HepG2 (cell line): ENCODE results near the gene SEC14L1. TPM values are rescaled to one million over a fixed set of nuclear protein-coding genes. Genes with fewer than 3 reads are reported as not detected.

Source experiments
- ATAC-seq: fragments of 200-7000 bp; cut with Tn5 transposase; 3 replicates; pipeline ENCODE4 v1.9.1; 2020; ENCODE audit warnings: mild to moderate bottlenecking, moderate library complexity
- BruUV-seq: library from RNA; stranded (reverse); fragments of 400-500 nt; replicated peaks from 2 replicates; lab custom pipeline; 2021; lab: Mats Ljungman, UMichigan
- CTCF ChIA-PET: fragments of 300-600 bp; formaldehyde crosslinking; extraction: SDS; loops from one replicate; lab custom pipeline; 2021; ENCODE audit warnings: low total read pairs, inconsistent platforms, low intra/inter-chr PET ratio; lab: Yijun Ruan, JAX
- POLR2A ChIA-PET: fragments of 350-600 bp; sonication (Branson Sonifier 250); formaldehyde crosslinking; loops from one replicate; lab custom pipeline; 2020; ENCODE audit warnings: antibody characterized with exemption, inconsistent platforms; lab: Yijun Ruan, JAX
- DNase-seq: peaks from one replicate; pipeline ENCODE4 v3.0.0-alpha.2; 2015; ENCODE audit warnings: low spot score
- FAIRE-seq: peaks from 3 replicates; lab custom pipeline; 2011; peaks lifted over from hg19 to GRCh38; lab: Jason Lieb, UNC
- H2AFZ ChIP-seq: one replicate; pipeline ENCODE4 v1.6.1; 2011; ENCODE audit warnings: low read length, inconsistent platforms
- H3K27ac ChIP-seq: fragments of 300-600 bp; 3 replicates; pipeline ENCODE4 v1.8.0; 2011; ENCODE audit warnings: mixed run types, mild to moderate bottlenecking, mixed read lengths, low read length, inconsistent platforms; ENCODE audit not compliant: insufficient read depth; ENCODE audit errors: extremely low read length
- H3K27me3 ChIP-seq, 2 experiments: fragments of 200-600 bp in 1 of 2; 2 replicates in 1 of 2; 3 replicates in 1 of 2; pipeline versions ENCODE4 v1.6.0 to v1.8.0; 2011; ENCODE audit warnings: low read length in 2 of 2, mild to moderate bottlenecking in 2 of 2, moderate library complexity in 2 of 2, inconsistent platforms in 1 of 2; ENCODE audit not compliant: insufficient read depth in 2 of 2, control insufficient read depth in 1 of 2
- H3K36me3 ChIP-seq, 2 experiments: fragments of 200-600 bp in 1 of 2; replicated peaks in 1 of 2; 2 replicates in 1 of 2; 3 replicates in 1 of 2; pipeline versions ENCODE4 v1.5.1 to v1.8.0; 2011; ENCODE audit warnings: low read length in 2 of 2, inconsistent platforms in 1 of 2; ENCODE audit not compliant: insufficient read depth in 2 of 2, control insufficient read depth in 1 of 2
- H3K4me1 ChIP-seq: 2 replicates; pipeline ENCODE4 v1.5.1; 2012; ENCODE audit warnings: low read length, inconsistent platforms; ENCODE audit not compliant: insufficient read depth
- H3K4me2 ChIP-seq: 2 replicates; pipeline ENCODE4 v1.6.0; 2011; ENCODE audit warnings: low read depth, low read length, inconsistent platforms
- H3K4me3 ChIP-seq, 3 experiments: fragments of 200-600 bp in 1 of 3; sonication (generic), shearing (Covaris generic) in 1 of 3; replicated peaks in 1 of 3; 2 replicates each; pipeline ENCODE4 v1.5.1; 2011 to 2016; ENCODE audit warnings: low read length in 3 of 3, inconsistent platforms in 2 of 3, low read depth in 2 of 3, mild to moderate bottlenecking in 2 of 3, control low read depth in 1 of 3, mixed read lengths in 1 of 3; ENCODE audit not compliant: insufficient read depth in 1 of 3
- H3K79me2 ChIP-seq: one replicate; pipeline ENCODE4 v1.6.1; 2011; ENCODE audit warnings: low read length, inconsistent platforms; ENCODE audit not compliant: insufficient read depth
- H3K9ac ChIP-seq: 2 replicates; pipeline ENCODE4 v1.6.0; 2011; ENCODE audit warnings: mild to moderate bottlenecking, low read depth, low read length, inconsistent platforms; ENCODE audit not compliant: insufficient read depth
- H3K9me3 ChIP-seq: 2 replicates; pipeline ENCODE4 v1.5.1; 2012; ENCODE audit warnings: mild to moderate bottlenecking, low read length
- H4K20me1 ChIP-seq: 2 replicates; pipeline ENCODE4 v1.6.0; 2011; ENCODE audit warnings: inconsistent platforms, mild to moderate bottlenecking, low read length, moderate library complexity; ENCODE audit not compliant: insufficient read depth
- ATF1 ChIP-seq: IDR thresholded peaks from 2 replicates; pipeline ENCODE4 v1.6.1; 2016; ENCODE audit warnings: mild to moderate bottlenecking, control low read depth
- GTF2F1 ChIP-seq: fragments of 150-350 bp; IDR thresholded peaks from 2 replicates; pipeline ENCODE4 v1.6.1; 2014; ENCODE audit warnings: low read length
- IKZF1 ChIP-seq: fragments of 450-650 bp; IDR thresholded peaks from 2 replicates; pipeline ENCODE4 v1.7.1; 2016
- MED13 ChIP-seq: sonication (generic); formaldehyde crosslinking; IDR thresholded peaks from 2 replicates; pipeline ENCODE4 v1.5.0; 2020; ENCODE audit warnings: missing genetic modification reagents
- PLRG1 ChIP-seq: fragments of 450-650 bp; conservative IDR thresholded peaks from 2 replicates; pipeline ENCODE4 v1.6.1; 2016
- REST ChIP-seq, 2 experiments: IDR thresholded peaks; 2 replicates each; pipeline ENCODE4 v1.6.1; 2011 to 2012; ENCODE audit warnings: low read length in 2 of 2, borderline replicate concordance in 1 of 2, low read depth in 1 of 2, mild to moderate bottlenecking in 1 of 2, moderate library complexity in 1 of 2
- YEATS4 ChIP-seq: sonication (generic); formaldehyde crosslinking; IDR thresholded peaks from 2 replicates; pipeline ENCODE4 v1.4.0; 2020; ENCODE audit warnings: missing genetic modification reagents, borderline replicate concordance
- ZNF468 ChIP-seq: sonication (generic); formaldehyde crosslinking; IDR thresholded peaks from 2 replicates; pipeline ENCODE4 v1.8.0; 2022; ENCODE audit warnings: mild to moderate bottlenecking, moderate library complexity, missing genetic modification reagents
- ZNF883 ChIP-seq: sonication (generic); formaldehyde crosslinking; IDR thresholded peaks from 2 replicates; pipeline ENCODE4 v1.5.1; 2020; ENCODE audit warnings: mild to moderate bottlenecking, missing genetic modification reagents; ENCODE audit errors: not compliant biosample characterization
- WGBS: methylation state at CpG from one replicate; pipeline ENCODE4 v1.1.6; 2017; ENCODE audit warnings: low lambda C conversion rate; 5-methylcytosine and 5-hydroxymethylcytosine counted together
- in situ Hi-C: cut with HindIII; loops from 2 replicates; pipeline ENCODE4 v1.10.0; 2017; ENCODE audit warnings: low pct_unique_long_range_greater_than_20kb; ENCODE audit not compliant: extremely low pct_ligation_motif_present
- intact Hi-C: fragments of 100-400 bp; cut with micrococcal nuclease; formaldehyde crosslinking; loops from one replicate; pipeline ENCODE4 v1.10.0; 2022; ENCODE audit not compliant: unreplicated experiment
- polyA plus RNA-seq, 8 experiments: library from polyadenylated mRNA; depleted of rRNA in 3 of 8; stranded (reverse) in 7 of 8; unstranded in 1 of 8; fragments of >200 nt; fragmentation: Illumina TruSeq in 4 of 8; extraction: Trizol in 4 of 8; gene quantifications; 2 replicates each; pipeline versions ENCODE4 v1.2.1 to v1.2.3, GENCODE V29; 2011 to 2016; ENCODE audit warnings: low read depth in 4 of 8, missing spikeins in 1 of 8, mixed read lengths in 1 of 8; ENCODE audit not compliant: insufficient read depth in 1 of 8
- total RNA-seq, 5 experiments: library from RNA; depleted of rRNA; stranded (reverse); fragments of >200 nt; fragmentation: Illumina TruSeq; extraction: Trizol; gene quantifications; 2 replicates each; pipeline ENCODE4 v1.2.3, GENCODE V29; 2016; ENCODE audit warnings: low read depth in 1 of 5
- TF ChIP-seq, protein P1 (sequence below): sonication (generic); formaldehyde crosslinking; IDR thresholded peaks from 2 replicates; pipeline ENCODE4 v1.4.0; 2020; ENCODE audit warnings: missing genetic modification reagents

SEC14L1 gene
- total and polyA plus RNA-seq, 2 of the 13 experiments (the other 11 are each of a cell fraction or from before 2014, with no cell fraction given) = 26.3 to 43.9 TPM

DNA sequence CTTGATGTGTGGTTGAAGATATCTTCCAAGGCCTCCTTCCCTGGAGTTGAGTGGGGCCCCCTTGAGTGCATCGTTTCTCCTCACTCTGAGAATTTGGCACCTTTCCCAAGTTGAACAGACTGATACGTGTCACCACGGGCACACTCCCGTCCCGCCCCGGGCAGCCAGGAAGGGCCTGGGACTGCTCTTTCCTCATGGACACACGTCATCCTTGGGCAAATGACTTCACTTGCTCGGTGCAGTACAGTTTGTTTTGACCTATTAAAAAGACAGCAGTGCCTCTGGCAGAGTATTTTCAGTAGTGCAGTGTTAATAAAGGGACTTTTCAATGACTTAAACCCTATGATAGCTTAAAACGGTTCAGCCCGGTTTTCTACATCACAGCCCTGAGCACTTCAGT is 59.9 kb downstream of the SEC14L1 start:
- Histone ChIP-seq H4K20me1 (no peaks in the 10 kb centered on the region), H3K9me3 (no peaks in the 10 kb centered on the region), H3K27ac (no peak overlapping the region), H3K9ac (no peak overlapping the region), H3K4me1 (no peaks in the 10 kb centered on the region), H3K4me3 (no peak overlapping the region), H3K27me3 (no peaks in the 10 kb centered on the region), H3K4me2 (no peak overlapping the region), H2AFZ (no peak overlapping the region), H3K79me2 (no peaks in the 10 kb centered on the region), H3K36me3 (peaks cover 47 to 80% of the 10 kb centered on the region in 2 experiments)
- in situ Hi-C loops = no loop called here
- DNase-seq = no peak
- intact Hi-C loops = no loop called here
- ChIA-PET CTCF (no interaction called here), POLR2A (no interaction called here)
- no peak for ATAC-seq
- TF ChIP-seq REST (IDR thresholded peaks at IDR 0.05; ENCODE audit: borderline replicate concordance in 1 of 2, low read depth in 1 of 2, low read length in 2 of 2) (no peak), ZNF883 (CRISPR knock-in tag) (no peak), GTF2F1 (no peak), MED13 (CRISPR knock-in tag) (no peak), ATF1 (CRISPR knock-in tag) (no peak), YEATS4 (no peak), IKZF1 (no peak), PLRG1 (no peak), ZNF468 (CRISPR knock-in tag) (no peak)
- TF ChIP-seq, protein P1, sequence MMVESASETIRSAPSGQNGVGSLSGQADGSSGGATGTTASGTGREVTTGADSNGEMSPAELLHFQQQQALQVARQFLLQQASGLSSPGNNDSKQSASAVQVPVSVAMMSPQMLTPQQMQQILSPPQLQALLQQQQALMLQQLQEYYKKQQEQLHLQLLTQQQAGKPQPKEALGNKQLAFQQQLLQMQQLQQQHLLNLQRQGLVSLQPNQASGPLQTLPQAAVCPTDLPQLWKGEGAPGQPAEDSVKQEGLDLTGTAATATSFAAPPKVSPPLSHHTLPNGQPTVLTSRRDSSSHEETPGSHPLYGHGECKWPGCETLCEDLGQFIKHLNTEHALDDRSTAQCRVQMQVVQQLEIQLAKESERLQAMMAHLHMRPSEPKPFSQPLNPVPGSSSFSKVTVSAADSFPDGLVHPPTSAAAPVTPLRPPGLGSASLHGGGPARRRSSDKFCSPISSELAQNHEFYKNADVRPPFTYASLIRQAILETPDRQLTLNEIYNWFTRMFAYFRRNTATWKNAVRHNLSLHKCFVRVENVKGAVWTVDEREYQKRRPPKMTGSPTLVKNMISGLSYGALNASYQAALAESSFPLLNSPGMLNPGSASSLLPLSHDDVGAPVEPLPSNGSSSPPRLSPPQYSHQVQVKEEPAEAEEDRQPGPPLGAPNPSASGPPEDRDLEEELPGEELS (CRISPR knock-in tag) = no peak
- WGBS = 96% methylated on average over 10 of the region's 10 CpGs
- FAIRE-seq = no peak
- BruUV-seq = no TSS peak
